Astrocyte (in vitro differentiated cells and primary cell): Measurements from ENCODE around the gene TTLL9.

Source experiments
- EZH2 ChIP-seq: IDR thresholded peaks from 2 replicates; pipeline ENCODE4 v1.6.1; 2012; ENCODE audit warnings: mild to moderate bottlenecking, low read length, inconsistent platforms; ENCODE audit not compliant: insufficient read depth
- TF ChIP-seq, protein P1 (sequence below): IDR thresholded peaks from 2 replicates; pipeline ENCODE4 v1.5.1; 2011; ENCODE audit warnings: low read depth, mild to moderate bottlenecking, inconsistent platforms, low read length, moderate library complexity; ENCODE audit not compliant: insufficient read depth

DNA sequence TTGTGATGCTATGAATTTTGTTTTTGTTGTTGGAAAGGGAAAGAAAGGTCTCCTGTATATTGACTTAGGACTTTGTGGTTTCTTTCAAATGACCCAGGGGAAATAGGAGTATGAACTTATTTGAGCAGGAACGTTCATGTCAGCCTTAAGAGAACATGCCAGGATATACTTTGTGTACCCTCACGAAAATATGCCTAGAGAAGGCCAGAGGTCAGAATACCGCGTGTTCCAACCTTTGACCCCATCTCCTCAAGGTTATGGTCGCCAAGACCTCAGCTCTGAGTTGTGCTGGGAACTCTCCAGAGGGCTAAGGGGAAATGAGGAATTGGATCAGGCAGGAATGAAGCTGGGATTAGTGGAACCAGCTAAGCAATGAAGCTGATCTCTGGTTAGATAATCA lies 11.5 kb downstream of the TTLL9 start:
- TF ChIP-seq EZH2, result no peak
- TF ChIP-seq, protein P1, sequence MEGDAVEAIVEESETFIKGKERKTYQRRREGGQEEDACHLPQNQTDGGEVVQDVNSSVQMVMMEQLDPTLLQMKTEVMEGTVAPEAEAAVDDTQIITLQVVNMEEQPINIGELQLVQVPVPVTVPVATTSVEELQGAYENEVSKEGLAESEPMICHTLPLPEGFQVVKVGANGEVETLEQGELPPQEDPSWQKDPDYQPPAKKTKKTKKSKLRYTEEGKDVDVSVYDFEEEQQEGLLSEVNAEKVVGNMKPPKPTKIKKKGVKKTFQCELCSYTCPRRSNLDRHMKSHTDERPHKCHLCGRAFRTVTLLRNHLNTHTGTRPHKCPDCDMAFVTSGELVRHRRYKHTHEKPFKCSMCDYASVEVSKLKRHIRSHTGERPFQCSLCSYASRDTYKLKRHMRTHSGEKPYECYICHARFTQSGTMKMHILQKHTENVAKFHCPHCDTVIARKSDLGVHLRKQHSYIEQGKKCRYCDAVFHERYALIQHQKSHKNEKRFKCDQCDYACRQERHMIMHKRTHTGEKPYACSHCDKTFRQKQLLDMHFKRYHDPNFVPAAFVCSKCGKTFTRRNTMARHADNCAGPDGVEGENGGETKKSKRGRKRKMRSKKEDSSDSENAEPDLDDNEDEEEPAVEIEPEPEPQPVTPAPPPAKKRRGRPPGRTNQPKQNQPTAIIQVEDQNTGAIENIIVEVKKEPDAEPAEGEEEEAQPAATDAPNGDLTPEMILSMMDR, result no peak
